Naive thymus-derived CD4-positive, alpha-beta T cell (primary cell): ENCODE data around the gene XYLT1. TPM values are rescaled to one million over a fixed set of nuclear protein-coding genes. Genes with fewer than 3 reads are reported as not detected.

Source experiments
- ATAC-seq: fragments of 150-1000 bp; cut with Tn5 transposase; 2 replicates; pipeline ENCODE4 v1.10.0; 2021; ENCODE audit warnings: mild to moderate bottlenecking, moderate library complexity
- CTCF ChIA-PET: fragments of 350-600 bp; sonication (Branson Sonifier 250); formaldehyde crosslinking; loops from one replicate; lab custom pipeline; 2021; ENCODE audit warnings: antibody characterized with exemption; lab: Charles Lee
- POLR2A ChIA-PET: fragments of 350-600 bp; sonication (Branson Sonifier 250); formaldehyde crosslinking; loops from one replicate; lab custom pipeline; 2021; ENCODE audit warnings: antibody characterized with exemption, inconsistent platforms; lab: Charles Lee
- DNase-seq, 9 donors: peaks; one replicate each; pipeline versions ENCODE4 v3.0.0 to v3.0.0-alpha.2; 2020 to 2022; ENCODE audit warnings: mixed read lengths in 1 of 9
- H3K27ac ChIP-seq: one replicate; pipeline ENCODE4 v1.7.0; 2013; ENCODE audit warnings: mild to moderate bottlenecking, low read depth, low read length, moderate library complexity
- H3K27me3 ChIP-seq, 2 donors: one replicate each; pipeline ENCODE4 v1.7.0; 2013; ENCODE audit warnings: low read length in 2 of 2, mild to moderate bottlenecking in 2 of 2, moderate library complexity in 2 of 2; ENCODE audit not compliant: control insufficient read depth in 2 of 2, insufficient read depth in 2 of 2
- H3K36me3 ChIP-seq, 3 experiments: 1 replicate in 2 of 3; 2 replicates in 1 of 3; pipeline ENCODE4 v1.7.0; 2013; ENCODE audit warnings: low read length in 3 of 3, mild to moderate bottlenecking in 3 of 3, moderate library complexity in 1 of 3; ENCODE audit not compliant: insufficient read depth in 3 of 3, control insufficient read depth in 2 of 3
- H3K4me1 ChIP-seq, 2 donors: one replicate each; pipeline ENCODE4 v1.7.0; 2013; ENCODE audit warnings: low read length in 2 of 2, mild to moderate bottlenecking in 2 of 2, moderate library complexity in 1 of 2; ENCODE audit not compliant: control insufficient read depth in 2 of 2, insufficient read depth in 2 of 2
- H3K4me3 ChIP-seq: 2 replicates; pipeline ENCODE4 v1.7.0; 2013; ENCODE audit warnings: mild to moderate bottlenecking, low read length
- H3K9me3 ChIP-seq, 3 experiments: 1 replicate in 2 of 3; 2 replicates in 1 of 3; pipeline ENCODE4 v1.7.0; 2013; ENCODE audit warnings: low read length in 3 of 3; ENCODE audit not compliant: control insufficient read depth in 2 of 3
- H3K27ac Mint-ChIP-seq, 9 donors: one replicate each; pipeline ENCODE4 v1.8.0; 2020 to 2022; ENCODE audit warnings: mixed read lengths in 9 of 9, mild to moderate bottlenecking in 8 of 9, moderate library complexity in 5 of 9, inconsistent platforms in 2 of 9
- H3K27me3 Mint-ChIP-seq, 5 donors: one replicate each; pipeline ENCODE4 v1.8.0; 2021 to 2022; ENCODE audit warnings: mixed read lengths in 5 of 5, mild to moderate bottlenecking in 1 of 5
- H3K36me3 Mint-ChIP-seq, 5 donors: one replicate each; pipeline ENCODE4 v1.8.0; 2020 to 2022; ENCODE audit warnings: mixed read lengths in 5 of 5, mild to moderate bottlenecking in 3 of 5, inconsistent platforms in 1 of 5
- H3K4me1 Mint-ChIP-seq, 7 donors: one replicate each; pipeline ENCODE4 v1.8.0; 2020 to 2022; ENCODE audit warnings: mixed read lengths in 7 of 7, mild to moderate bottlenecking in 3 of 7, inconsistent platforms in 1 of 7
- H3K4me3 Mint-ChIP-seq, 10 donors: one replicate each; pipeline ENCODE4 v1.8.0; 2020 to 2022; ENCODE audit warnings: mild to moderate bottlenecking in 10 of 10, mixed read lengths in 10 of 10, moderate library complexity in 6 of 10, inconsistent platforms in 2 of 10
- H3K9me3 Mint-ChIP-seq, 11 donors: one replicate each; pipeline ENCODE4 v1.8.0; 2020 to 2022; ENCODE audit warnings: mixed read lengths in 11 of 11, mild to moderate bottlenecking in 4 of 11, inconsistent platforms in 1 of 11, moderate library complexity in 1 of 11
- intact Hi-C, 2 donors: fragments of 100-400 bp; cut with micrococcal nuclease; formaldehyde crosslinking; loops; one replicate each; pipeline ENCODE4 v1.15.1; 2023
- polyA plus RNA-seq, 2 donors: library from polyadenylated mRNA; unstranded; fragments of 300-500 nt; fragmentation: Illumina TruSeq; gene quantifications; one replicate each; pipeline ENCODE4 v1.2.3, GENCODE V29; 2021
- total RNA-seq, 6 experiments: library from RNA in 5 of 6; stranded (reverse) in 5 of 6; gene quantifications; 1 replicate in 5 of 6; 2 replicates in 1 of 6; pipeline ENCODE4 v1.2.3 and lab custom pipeline; 2021 to 2026

XYLT1 gene
- total and polyA plus RNA-seq, 7 experiments from 2014 or later: 1.9 to 50.4 (median 37.9) TPM

DNA sequence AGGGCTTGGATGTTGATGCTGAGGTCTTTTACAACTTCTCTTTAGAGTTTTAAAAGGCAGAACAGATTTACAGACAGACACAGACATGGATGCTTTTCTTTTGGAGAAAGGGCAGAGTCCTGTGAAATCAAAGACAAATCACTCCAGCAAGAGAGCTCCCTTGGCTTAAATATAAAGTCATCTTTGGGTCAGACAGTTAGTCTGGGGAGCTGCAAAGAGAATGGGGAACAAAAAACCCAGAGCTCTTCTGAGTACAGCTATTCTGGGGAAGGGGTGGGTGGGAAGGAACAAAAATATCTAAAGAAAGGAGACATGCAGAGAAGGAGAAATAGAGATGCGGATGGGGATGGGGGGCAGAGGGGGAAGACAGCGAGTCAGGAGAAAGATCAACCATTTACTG, 266.6 kb downstream of the XYLT1 start:
- Mint-ChIP-seq H3K27ac (no peak overlapping the region), H3K9me3 (no peaks in the 10 kb centered on the region), H3K27me3 (no peaks in the 10 kb centered on the region), H3K4me3 (no peak overlapping the region), H3K36me3 (peaks cover 5 to 40% (median 20%) of the 10 kb centered on the region in 5 donors), H3K4me1 (peaks cover 0 to 19% (median 5%) of the 10 kb centered on the region in 7 donors)
- intact Hi-C loops: no loop called here
- POLR2A ChIA-PET: interaction anchor here (0.9 kb wide), 1 partner anchor 13 kb away, joined by 3 read pairs; no protein-coding TSS in a partner anchor
- CTCF ChIA-PET: no interaction called here
- H3K9me3 ChIP-seq: no peaks in the 10 kb centered on the region
- DNase-seq (no peak), ATAC-seq (no peak)
- H3K4me1 ChIP-seq: no peaks in the 10 kb centered on the region
- no peak overlapping the region for H3K27ac ChIP-seq
- H3K4me3 ChIP-seq: no peak overlapping the region
- peaks cover 0 to 5% (median 0%) of the 10 kb centered on the region in 3 experiments for H3K36me3 ChIP-seq
- H3K27me3 ChIP-seq: no peaks in the 10 kb centered on the region

DNA sequence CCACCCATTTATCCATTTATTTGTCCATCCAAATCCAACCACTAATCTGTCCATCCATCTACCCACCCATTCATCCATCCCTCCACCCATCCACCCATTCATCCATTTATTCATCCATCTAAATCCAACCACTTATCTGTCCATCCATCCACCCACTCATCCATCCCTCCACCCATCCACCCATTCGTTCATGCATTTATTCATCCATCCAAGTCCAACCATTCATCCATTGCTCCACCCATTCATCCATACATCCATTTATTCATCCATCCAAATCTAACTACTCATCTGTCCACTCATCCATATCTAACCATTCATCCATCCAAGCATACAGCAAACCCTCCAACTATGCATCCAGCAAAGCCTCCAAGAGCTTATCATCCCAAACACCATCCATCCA, 267.3 kb downstream of the XYLT1 start:
- peaks cover 0 to 10% (median 0%) of the 10 kb centered on the region in 3 experiments for H3K36me3 ChIP-seq
- no peaks in the 10 kb centered on the region for H3K9me3 ChIP-seq
- ATAC-seq (no peak), DNase-seq (no peak)
- Mint-ChIP-seq H3K4me1 (peaks cover 0 to 19% (median 5%) of the 10 kb centered on the region in 7 donors), H3K36me3 (peaks cover 5 to 45% (median 22%) of the 10 kb centered on the region in 5 donors), H3K9me3 (no peaks in the 10 kb centered on the region), H3K27me3 (no peaks in the 10 kb centered on the region), H3K4me3 (peak overlapping the region in 1 of 10 donors; percentile 12), H3K27ac (peak overlapping the region in 2 of 9 donors; percentile 29 to 40)
- no peak overlapping the region for H3K27ac ChIP-seq
- CTCF ChIA-PET: no interaction called here
- H3K27me3 ChIP-seq: no peaks in the 10 kb centered on the region
- no peak overlapping the region for H3K4me3 ChIP-seq
- POLR2A ChIA-PET: no interaction called here
- intact Hi-C loops: no loop called here
- no peaks in the 10 kb centered on the region for H3K4me1 ChIP-seq

GRCh38 chr16:17199135-17199534, 271.6 kb downstream of the XYLT1 start:
- Histone ChIP-seq H3K4me1 (no peaks in the 10 kb centered on the region), H3K9me3 (no peaks in the 10 kb centered on the region), H3K27ac (no peak overlapping the region), H3K36me3 (peaks cover 0 to 26% (median 0%) of the 10 kb centered on the region in 3 experiments), H3K4me3 (no peak overlapping the region), H3K27me3 (no peaks in the 10 kb centered on the region)
- intact Hi-C loops: no loop called here
- peak overlapping the region in 2 of 9 donors; percentile 4 to 52 for H3K27ac Mint-ChIP-seq
- H3K36me3 Mint-ChIP-seq: peaks cover 22 to 64% (median 32%) of the 10 kb centered on the region in 5 donors
- H3K27me3 Mint-ChIP-seq: no peaks in the 10 kb centered on the region
- CTCF ChIA-PET: interaction anchor here (0.7 kb wide), 1 partner anchor 326 kb away, joined by 3 read pairs; no protein-coding TSS in a partner anchor
- H3K9me3 Mint-ChIP-seq: no peaks in the 10 kb centered on the region
- H3K4me1 Mint-ChIP-seq: peaks cover 0 to 13% (median 6%) of the 10 kb centered on the region in 7 donors
- no peak for DNase-seq
- H3K4me3 Mint-ChIP-seq: no peak overlapping the region
- ATAC-seq: no peak
- POLR2A ChIA-PET: no interaction called here

- Mint-ChIP-seq H3K4me3 (no peak overlapping the region), H3K27ac (peak overlapping the region in 3 of 9 donors; percentile 13 to 29 (median 16)), H3K9me3 (peaks cover 0 to 2% (median 0%) of the 10 kb centered on the region in 11 donors), H3K36me3 (peaks cover 22 to 72% (median 40%) of the 10 kb centered on the region in 5 donors), H3K27me3 (no peaks in the 10 kb centered on the region), H3K4me1 (peaks cover 0 to 13% (median 0%) of the 10 kb centered on the region in 7 donors)
- no peak for DNase-seq
- ChIA-PET POLR2A (no interaction called here), CTCF (no interaction called here)
- no peaks in the 10 kb centered on the region for H3K9me3 ChIP-seq
- intact Hi-C loops: no loop called here
- peaks cover 0 to 26% (median 0%) of the 10 kb centered on the region in 3 experiments for H3K36me3 ChIP-seq
- H3K27ac ChIP-seq: no peak overlapping the region
- H3K4me1 ChIP-seq: no peaks in the 10 kb centered on the region
- no peak overlapping the region for H3K4me3 ChIP-seq
- no peaks in the 10 kb centered on the region for H3K27me3 ChIP-seq
- no peak for ATAC-seq
These were observed 274.2 kb downstream of the XYLT1 start for GRCh38 chr16:17196526-17196925.

- Histone ChIP-seq H3K4me3 (no peak overlapping the region), H3K27ac (no peak overlapping the region), H3K27me3 (no peaks in the 10 kb centered on the region), H3K4me1 (no peaks in the 10 kb centered on the region), H3K36me3 (peaks cover 0 to 27% (median 0%) of the 10 kb centered on the region in 3 experiments), H3K9me3 (no peaks in the 10 kb centered on the region)
- POLR2A ChIA-PET: no interaction called here
- H3K4me3 Mint-ChIP-seq: no peak overlapping the region
- no peaks in the 10 kb centered on the region for H3K27me3 Mint-ChIP-seq
- H3K4me1 Mint-ChIP-seq: peaks cover 0 to 13% (median 0%) of the 10 kb centered on the region in 7 donors
- peaks cover 17 to 67% (median 40%) of the 10 kb centered on the region in 5 donors for H3K36me3 Mint-ChIP-seq
- CTCF ChIA-PET: interaction anchor here (1.0 to 1.7 kb wide), 5 partner anchors 177 to 385 kb away, joined by 3 to 10 read pairs (median 4); no protein-coding TSS in a partner anchor
- H3K9me3 Mint-ChIP-seq: peaks cover 0 to 4% (median 0%) of the 10 kb centered on the region in 11 donors
- peak; percentile 4 to 57 (median 28) for DNase-seq
- no peak overlapping the region for H3K27ac Mint-ChIP-seq
- peak; percentile 70 for ATAC-seq
- intact Hi-C loops: loop anchor here (1.0 to 2.0 kb wide), 3 partner anchors 274 to 385 kb away; no protein-coding TSS in a partner anchor
These were observed 276.5 kb downstream of the XYLT1 start for GRCh38 chr16:17194190-17194780.

- no peak overlapping the region for H3K27ac ChIP-seq
- ChIA-PET POLR2A (no interaction called here), CTCF (interaction anchor here (1.0 to 1.7 kb wide), 5 partner anchors 178 to 386 kb away, joined by 3 to 10 read pairs (median 4); no protein-coding TSS in a partner anchor)
- no peaks in the 10 kb centered on the region for H3K27me3 Mint-ChIP-seq
- H3K36me3 ChIP-seq: peaks cover 0 to 22% (median 0%) of the 10 kb centered on the region in 3 experiments
- no peak for ATAC-seq
- H3K27me3 ChIP-seq: no peaks in the 10 kb centered on the region
- H3K9me3 ChIP-seq: no peaks in the 10 kb centered on the region
- H3K36me3 Mint-ChIP-seq: peaks cover 18 to 66% (median 42%) of the 10 kb centered on the region in 5 donors
- H3K4me1 Mint-ChIP-seq: peaks cover 0 to 13% (median 2%) of the 10 kb centered on the region in 7 donors
- no peak overlapping the region for H3K27ac Mint-ChIP-seq
- no peak for DNase-seq
- peaks cover 0 to 4% (median 0%) of the 10 kb centered on the region in 11 donors for H3K9me3 Mint-ChIP-seq
- H3K4me3 ChIP-seq: no peak overlapping the region
- H3K4me1 ChIP-seq: no peaks in the 10 kb centered on the region
- no peak overlapping the region for H3K4me3 Mint-ChIP-seq
- intact Hi-C loops: loop anchor here (1.0 to 2.0 kb wide), 3 partner anchors 275 to 386 kb away; no protein-coding TSS in a partner anchor
These were observed 277.1 kb downstream of the XYLT1 start for GRCh38 chr16:17193566-17194100.
